ENCODE results near the gene KAZN.

GRCh38 chr1:15130607-15131006, 532.1 kb downstream of the KAZN start:
- TF ChIP-seq CEBPB (IDR thresholded peaks at IDR 0.05): no peak
- no peak for TF ChIP-seq YY1 (IDR thresholded peaks at IDR 0.05; ENCODE audit: low read depth)
- no peak for TF ChIP-seq FOXM1 (IDR thresholded peaks at IDR 0.05; ENCODE audit: borderline replicate concordance, low read depth)
- no peak for TF ChIP-seq MAX (IDR thresholded peaks at IDR 0.05)
- TF ChIP-seq TCF12 (IDR thresholded peaks at IDR 0.05; ENCODE audit: low read depth): no peak
- no peak for TF ChIP-seq EP300 (IDR thresholded peaks at IDR 0.05; ENCODE audit: borderline replicate concordance)
- no peak for TF ChIP-seq TAF1 (IDR thresholded peaks at IDR 0.05; ENCODE audit: low read depth)
- no peak for TF ChIP-seq REST (IDR thresholded peaks at IDR 0.05; ENCODE audit: low read depth)
- TF ChIP-seq NFIC (IDR thresholded peaks at IDR 0.05): no peak
- no peak for TF ChIP-seq USF1 (IDR thresholded peaks at IDR 0.05)
- no peak for TF ChIP-seq TEAD4 (IDR thresholded peaks at IDR 0.05)
- TF ChIP-seq CREB1 (IDR thresholded peaks at IDR 0.05; ENCODE audit: low read depth): no peak
- no peak for TF ChIP-seq RAD21 (IDR thresholded peaks at IDR 0.05; ENCODE audit: low read depth)
- no peak for TF ChIP-seq ZBTB7A (IDR thresholded peaks at IDR 0.05; ENCODE audit: low read depth)
